Right hindlimb (tissue), 1 donor: Measurements from ENCODE around the gene TMIE.
"Not testable (repeated sequence)": the region's sequence is repeated elsewhere in the genome, so short reads cannot be mapped to it uniquely, and the experiment has no call there.

Source experiments
- DNase-seq: peaks from one replicate; pipeline ENCODE4 v3.0.0-alpha.2; 2018

TMIE gene

DNA sequence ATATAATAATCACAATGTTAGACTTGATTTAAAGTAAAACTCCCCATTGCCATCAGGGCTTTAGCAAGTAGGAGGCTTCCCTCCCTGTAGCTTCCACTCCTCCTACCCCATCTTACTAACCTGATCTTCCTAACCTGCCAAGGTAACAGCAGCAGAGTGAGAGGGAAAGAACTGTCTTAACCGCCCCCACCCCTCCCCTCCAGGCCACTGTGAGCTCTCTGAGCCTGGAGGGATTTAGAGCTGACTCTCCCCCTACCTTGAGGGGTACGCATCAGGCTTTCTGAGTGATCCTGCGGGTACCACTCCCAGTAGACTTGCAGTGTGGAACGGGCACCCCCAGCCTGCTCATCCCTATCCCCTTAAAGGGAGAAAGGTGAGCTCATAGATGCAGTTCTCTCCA, 27.8 kb downstream of the TMIE start:
- no peak for DNase-seq

DNA sequence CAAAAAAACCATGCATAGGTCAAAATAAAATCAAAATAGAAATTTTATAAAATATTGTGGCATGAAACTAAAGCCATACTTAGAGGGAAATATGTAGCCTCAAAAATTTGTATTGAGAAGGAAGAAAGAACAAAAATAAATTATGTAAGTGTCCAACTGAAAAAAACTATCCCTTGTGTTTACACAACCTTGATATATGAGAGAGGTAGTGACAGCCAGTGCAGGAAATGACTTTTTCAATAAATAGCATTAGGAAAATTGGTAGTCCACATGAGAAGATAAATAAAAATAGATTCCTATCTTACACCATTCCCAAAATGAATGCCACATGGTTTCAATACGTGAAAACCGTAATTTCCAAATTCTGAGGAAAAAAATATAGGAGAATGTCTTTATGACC, 29.6 kb downstream of the TMIE start:
- DNase-seq: no peak

DNA sequence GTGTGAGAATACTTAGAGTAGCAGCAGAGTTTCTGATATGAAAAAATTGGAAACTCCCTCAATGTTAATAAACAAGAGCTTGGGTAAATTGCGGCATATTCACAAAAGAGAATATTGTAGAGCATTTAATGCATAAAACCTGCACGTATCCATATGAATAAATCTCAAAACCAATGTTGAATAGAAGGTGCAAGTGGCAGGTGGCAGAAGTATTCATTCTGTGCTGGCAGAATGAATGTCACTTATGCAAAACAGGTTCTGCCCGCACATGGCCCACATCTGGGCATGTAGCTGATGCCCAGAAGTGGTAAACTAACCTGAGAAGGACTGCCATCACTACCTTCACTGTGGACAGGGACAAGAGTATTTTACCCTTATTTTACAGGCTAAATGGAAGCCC, 30.6 kb downstream of the TMIE start:
- no peak for DNase-seq

DNA sequence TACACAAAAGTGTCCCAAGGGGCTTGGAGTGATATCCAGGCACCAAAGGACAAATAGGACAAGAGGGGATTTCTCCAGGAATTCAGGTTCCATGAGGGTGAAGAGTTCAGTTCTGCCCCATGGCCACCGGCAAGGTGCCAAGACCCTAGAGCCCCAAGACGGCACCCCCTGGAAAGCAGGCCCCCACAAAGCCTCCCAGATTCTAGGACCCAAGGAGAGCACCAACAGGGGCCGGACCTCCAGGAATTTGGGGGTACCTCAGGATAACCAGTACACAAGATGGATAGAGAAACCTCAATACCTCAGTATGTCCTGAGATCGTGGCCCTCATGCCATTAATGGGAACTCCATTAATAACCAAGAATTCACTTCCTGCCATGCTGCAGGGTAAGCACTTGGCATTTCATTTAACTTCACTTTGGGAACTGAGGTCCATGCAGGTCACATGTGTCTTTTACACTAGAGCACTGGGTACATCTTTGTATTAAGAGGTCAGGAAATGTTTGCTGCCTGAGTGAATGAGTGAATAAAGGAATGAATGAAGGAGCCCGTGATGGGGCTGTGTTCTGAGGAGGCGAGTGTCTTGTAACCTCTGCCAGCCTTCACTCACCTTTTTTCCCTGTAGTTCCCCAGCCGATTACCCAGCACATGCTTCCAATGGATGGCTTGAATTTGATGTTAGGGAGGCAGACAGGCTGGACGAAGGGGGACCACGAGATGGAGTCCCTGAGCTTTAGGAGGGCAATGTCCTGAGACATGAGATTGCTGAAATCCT, 32.0 kb downstream of the TMIE start:
- no peak for DNase-seq

DNA sequence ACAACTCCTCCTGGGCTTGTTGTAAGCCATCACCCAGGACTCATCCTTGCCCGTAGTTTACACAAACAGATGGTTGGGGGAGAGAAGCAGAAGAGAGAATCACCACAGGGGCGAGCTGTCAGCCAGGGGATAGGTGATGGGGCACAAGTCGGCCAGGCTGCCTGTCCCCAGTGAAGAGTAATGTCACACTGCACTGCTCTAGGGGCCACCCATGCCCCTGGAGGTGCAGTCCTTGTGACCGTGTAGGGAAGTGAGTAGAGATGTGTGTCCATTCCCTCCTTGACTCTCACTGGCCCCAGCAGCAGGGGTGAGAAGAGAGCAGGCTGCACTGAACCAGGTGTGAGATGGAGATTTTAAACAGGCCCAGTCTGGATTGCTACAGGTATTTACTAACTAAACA, 33.6 kb downstream of the TMIE start:
- DNase-seq: no peak

DNA sequence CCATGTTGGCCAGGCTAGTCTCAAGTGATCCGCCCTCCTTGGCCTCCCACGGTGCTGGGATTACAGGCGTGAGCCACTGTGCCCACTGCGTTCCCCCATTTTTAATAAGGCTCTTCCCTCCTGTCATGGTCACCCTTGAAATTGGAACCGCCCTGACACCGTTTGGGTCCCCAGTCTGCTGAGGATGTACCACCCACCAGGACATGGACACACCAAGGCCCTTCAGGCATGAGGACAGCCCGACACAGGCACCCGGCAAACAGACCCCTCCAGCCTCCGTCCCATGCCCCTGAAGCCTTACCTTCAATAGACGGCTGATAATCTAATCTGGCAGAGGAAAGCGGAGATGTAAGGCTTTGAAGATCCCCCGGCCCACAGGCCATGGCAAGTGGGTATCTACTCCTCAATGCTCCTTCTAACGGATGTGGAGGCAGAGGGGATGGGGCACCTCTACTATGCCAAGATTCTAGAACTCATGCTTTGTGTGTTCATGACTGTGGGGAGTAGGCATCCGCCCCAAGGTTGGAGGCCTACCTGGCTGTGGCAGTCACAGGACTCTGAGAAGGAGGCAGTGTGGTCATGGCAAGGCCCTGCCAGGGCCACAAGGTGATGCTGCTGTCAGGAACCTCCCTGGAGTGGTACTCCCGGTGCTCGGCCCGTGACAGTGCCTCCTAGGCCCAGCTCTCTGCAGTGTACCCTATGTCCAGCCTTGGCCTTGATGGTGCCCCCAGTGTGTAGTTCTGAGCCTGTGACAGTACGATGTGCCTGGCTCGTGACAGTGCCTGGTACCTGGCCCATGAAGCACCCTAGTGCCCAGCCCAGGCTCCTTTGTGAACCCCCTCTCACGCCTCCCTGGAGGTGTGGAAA, 35.0 kb downstream of the TMIE start:
- no peak for DNase-seq

DNA sequence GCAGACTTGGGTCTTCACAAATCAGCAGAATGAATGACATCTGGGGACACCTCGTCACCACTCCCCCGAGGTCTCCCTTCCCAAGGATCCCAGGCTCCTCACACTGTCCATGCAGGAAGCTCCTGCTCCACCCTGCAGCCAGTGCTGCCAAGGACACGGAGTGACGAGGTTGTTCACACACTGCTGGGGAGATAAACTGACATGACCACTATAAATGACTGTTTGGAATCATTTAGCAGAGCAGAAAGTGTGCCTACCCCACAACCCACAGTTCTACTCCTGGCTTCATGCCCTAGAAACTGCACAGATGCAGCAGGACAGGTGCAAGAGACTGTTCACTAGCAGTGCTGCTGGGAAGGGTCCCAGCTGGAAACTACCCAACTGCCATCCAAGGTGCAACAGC, 36.1 kb downstream of the TMIE start:
- DNase-seq: no peak

DNA sequence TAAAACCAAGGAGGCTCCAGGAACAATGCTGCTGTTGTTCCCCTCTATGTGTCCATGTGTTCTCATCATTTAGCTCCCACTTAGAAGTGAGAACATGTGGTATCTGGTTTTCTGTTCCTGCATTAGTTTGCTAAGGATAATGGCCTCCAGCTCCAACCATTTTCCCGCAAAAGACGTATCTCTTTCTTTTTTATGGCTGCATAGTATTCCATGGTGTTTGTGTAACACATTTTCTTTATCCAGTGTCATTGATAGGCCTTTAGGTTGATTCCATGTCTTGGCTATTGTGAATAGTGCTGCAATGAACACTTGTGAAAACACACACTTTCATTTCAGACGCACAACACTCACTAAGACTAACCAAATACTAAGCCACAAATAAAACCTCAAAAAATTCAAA, 38.4 kb downstream of the TMIE start:
- DNase-seq: not testable (repeated sequence)

DNA sequence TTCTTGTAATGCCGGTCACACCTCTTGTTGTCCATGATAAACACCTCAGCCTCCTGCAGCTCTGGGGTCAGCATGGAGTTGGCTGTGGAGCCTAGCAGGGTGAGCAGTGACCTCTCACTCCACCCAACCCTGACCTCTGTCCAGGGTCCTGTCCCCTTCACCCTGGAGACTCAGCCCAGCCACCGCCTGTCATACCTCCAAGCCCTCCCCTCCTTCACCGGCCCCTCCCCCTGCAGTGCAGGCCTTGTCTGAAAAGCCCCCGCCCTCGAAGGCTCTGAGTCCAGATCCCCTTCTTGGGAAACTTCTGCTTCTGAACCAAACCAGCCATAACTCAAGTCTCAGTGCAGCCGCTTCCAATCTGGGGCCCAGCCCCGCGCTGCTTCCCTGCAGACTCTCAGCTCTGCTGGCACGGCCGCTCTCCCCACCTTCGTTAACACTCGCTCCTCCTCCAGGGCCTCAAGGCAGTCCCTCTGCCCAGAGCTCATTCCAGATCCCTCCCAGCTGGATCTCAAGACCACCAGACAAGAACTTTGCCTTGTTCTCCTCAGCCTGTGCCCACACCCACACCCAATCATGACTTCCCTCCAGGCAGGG, 41.9 kb downstream of the TMIE start:
- DNase-seq: peak; percentile 30

DNA sequence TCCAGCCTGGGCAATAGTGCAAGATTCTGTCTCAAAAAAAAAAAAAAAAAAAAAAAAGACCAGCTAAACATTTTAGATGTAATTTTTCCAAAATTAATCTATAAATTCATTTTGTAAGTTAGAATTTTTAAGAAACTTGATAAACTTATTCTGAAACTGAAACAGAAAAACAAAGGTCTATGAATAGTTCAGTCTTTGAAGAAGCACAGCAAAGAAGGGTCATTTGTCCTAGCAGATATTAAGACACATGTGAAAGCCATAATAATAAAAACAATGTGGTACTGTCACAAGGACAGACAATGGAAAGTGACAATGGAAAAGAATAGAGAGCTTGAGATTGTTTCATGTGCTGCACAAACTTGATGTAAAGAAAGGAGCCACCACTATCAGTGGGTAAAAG, 45.5 kb downstream of the TMIE start:
- no peak for DNase-seq

DNA sequence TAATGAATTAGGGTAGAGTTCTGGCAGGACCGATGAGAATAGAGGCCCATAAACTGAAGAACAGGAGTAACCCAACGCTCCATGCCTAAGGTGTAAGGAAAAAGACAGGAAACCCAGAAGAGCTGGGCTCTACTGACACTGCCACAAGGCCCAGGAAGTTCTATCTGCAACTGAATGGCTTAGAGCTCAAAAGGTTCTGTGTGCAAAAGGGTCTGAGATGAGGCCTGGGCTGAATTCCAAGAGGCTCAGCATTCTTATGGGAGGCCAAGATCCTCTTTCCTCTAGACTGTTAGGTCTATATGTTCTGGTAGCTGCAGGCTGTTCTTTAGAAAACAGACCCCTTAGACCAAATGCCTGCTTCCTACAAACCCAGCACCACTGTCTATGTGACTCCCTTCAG, 47.0 kb downstream of the TMIE start:
- no peak for DNase-seq

DNA sequence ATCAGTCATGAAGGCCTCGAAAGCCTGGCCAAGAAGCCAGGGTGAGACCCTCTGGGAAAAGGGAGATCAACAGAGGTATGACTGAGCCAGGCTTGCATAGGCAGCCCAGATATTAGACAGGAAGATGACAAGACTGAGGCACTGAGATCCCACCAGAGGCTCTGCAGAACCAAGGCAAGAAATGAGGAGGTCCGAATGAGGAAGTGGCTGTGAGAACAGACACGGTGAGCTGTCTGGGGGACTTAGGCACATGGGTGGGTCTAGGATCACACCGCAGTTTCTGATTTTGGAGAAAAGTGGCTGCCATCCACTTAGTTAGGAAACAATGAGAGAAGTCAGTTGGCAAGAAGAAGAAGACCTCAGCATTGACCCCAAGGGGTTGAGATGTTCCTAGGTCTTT, 47.9 kb downstream of the TMIE start:
- no peak for DNase-seq

DNA sequence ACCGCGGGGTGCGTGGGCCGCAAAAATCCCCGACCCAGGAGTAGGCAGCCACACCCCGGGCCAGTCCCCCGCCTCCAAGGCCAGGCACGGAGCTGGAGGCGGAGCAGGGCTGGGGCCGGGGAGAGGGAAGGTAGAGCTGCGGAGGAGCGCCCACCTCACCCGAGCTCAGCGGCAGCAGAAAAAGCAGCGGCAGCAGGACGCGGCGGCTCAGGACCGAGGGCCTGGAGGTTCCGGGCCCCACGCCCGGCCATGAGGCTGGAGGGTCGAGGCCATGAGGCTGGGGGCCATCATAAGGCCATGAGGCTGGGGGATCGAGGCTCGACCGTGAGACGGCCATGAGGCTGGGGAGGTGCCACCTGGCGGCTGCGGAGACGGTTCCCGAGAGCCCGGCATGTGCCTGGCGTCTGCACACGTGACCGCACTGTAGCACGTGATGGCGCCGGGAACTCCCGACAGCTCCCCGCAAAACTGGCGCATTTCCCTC, 49.4 kb downstream of the TMIE start:
- no peak for DNase-seq

DNA sequence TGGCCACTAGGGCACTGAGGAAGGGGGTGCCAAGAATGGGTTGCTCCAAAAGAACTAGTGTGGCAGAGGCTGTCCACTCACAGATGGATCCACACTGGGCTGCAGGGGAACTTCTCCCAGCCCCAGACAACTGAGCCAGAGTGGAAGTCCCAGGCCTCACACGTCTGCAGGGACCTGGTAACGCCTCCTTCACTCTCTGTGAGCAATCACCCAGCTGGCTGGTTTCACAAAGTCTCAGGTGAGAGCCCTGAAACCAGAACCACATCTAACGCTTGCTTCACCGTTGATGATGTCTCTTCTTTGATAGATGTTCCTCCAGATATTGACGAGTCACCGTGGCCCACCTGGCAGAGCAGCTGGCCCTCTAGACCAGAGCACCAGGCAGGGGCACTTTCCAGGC, 51.9 kb downstream of the TMIE start:
- not testable (repeated sequence) for DNase-seq

DNA sequence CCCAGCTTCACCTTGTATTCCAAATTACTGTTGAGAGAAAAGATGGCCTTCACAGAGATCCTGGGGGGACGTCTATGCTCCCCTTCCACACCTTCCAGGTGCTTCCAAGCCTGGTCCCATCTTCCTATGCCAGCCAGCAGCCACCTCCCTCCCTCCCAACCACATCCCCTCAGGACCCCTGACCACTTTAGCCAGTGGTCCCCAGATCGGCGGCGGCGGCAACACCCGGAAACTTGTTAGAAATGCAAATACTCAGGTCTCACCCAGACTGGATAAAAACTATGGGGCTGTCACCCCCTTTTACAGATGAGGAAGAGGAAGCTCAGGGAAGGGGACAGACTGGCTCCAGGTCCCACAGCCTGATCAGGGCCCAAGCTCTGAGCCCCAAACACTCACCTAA, 54.5 kb downstream of the TMIE start:
- no peak for DNase-seq

DNA sequence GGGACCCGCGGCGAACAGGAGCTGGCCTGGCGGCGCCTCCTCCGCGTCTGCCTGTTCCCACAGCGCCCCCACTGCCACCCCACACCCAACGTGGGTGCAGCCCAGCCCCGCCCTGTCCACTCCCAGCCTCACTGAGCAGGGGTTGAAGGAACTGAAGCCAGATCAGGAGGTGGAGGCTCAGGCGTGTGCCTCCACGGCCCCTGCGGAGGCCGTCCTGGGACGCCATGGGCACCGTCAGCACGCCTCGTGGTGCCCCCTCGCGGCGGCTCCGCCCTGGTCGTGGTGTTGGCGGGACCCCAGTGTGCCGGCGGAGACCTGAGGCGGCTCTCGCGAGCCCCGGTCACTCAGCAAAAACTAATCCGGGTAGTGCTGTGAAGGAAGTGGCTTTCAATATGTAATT, 55.5 kb downstream of the TMIE start:
- DNase-seq: no peak

DNA sequence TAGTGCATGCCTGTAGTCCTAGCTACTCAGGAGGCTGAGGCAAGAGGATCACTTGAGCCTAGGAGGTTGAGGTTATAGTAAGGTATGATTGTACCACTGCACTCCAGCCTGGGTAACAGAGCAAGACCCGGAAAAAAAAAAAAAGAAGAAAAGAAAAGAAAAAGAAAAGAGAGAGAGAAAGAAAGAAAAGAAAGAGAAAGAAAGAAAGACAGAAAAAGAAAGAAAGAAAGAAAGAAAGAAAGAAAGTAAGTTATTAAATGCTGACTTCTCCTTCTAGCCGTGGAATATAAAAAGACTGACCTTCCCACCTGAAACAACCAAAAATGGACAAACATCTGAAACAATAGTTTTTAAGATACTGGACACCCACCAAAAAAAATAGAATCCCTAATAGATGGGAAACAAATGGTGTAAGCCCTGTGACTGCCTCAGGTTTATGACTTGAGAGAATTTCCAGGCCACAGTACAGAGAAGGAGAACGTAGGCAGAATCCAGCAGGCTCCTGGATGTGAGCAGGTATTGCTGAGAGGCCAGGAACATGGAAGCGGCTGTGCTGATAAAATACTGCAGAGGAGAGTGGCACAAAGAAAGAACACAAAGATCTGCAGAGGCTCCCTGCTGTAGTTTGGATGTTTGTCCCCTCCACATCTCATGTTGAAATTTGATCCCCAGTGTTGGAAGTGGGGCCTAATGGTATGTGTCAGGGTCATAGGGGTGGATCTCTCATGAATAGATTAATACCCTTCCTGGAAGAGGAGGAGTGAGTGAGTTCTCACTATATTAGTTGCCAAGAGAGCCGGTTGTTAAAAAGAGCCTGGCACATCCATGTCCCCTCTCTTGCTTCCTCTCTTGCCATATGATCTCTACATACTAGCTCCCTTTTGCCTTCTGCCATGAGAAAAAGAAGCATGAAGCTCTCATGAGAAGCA, 58.3 kb downstream of the TMIE start:
- DNase-seq: no peak
